Smooth muscle cell of the pulmonary artery (primary cell): ENCODE measurements around the gene TSPAN11. TPM values are rescaled to one million over a fixed set of nuclear protein-coding genes. Genes with fewer than 3 reads are reported as not detected.

ENCODE experiments used
- total RNA-seq: library from RNA; depleted of rRNA; stranded (reverse); fragments of >200 nt; gene quantifications from 2 replicates; pipeline ENCODE4 v1.2.3, GENCODE V29; 2014

The TSPAN11 gene
- 0.07 and 0.13 TPM in 2 replicates for total RNA-seq

DNA sequence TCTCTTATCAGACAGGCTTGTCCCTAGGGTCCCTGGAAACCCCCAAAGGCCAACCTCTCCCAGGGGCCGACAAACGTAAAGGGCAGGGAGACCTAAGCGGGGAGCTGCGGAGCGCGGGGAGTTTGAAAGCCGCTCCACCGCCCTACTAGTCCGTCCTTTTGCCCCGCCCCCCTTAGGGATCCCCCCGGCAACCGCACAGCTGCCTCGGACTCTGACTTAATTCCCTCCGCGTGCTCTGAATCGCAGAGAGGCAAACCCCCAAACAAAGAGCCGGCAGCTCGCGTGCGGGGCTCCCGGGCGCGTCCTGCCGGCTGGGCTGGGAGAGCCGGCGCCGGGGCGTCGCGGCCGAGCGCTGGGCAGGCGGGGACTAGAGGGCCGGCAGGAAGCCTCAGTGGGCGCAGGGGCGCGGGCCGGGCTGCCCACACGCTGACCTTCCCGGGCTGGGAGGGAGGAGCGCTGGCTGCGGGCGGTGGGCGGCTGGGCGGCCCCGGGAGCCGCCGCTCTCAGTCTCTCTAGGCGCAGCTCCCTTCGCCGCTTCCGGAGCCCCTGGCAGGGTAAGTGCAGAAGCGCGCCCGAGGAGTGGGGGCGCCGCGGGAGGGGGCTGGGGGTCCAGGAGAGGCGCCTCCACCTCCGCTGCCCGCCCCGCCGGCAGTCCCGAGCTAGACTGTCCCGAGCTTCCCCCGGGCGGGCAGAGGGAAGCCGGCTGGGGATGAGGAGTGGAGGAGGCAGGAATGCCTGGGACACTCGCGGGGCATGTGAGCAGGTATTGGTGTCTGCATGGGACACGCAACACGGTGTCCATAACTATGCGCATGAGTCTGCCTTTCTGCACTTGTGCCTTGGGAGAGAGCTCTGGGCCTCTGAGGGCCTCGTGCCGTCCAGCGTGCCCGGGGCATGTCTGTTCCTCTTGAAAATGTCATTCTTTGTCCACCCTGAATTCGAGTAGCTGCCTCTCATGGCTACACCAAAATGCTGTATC, at the start of gene TSPAN11:
Gene TSPAN11 (plus strand): TSS at position 506 of the 979 bp plus-strand sequence. CDS start 27,244 bp downstream, outside the sequence.

Other genes with a start within 250 kb of the TSPAN11 start
- 40.1 and 56.6 TPM in 2 replicates for gene IPO8, start 230.9 kb upstream of the TSPAN11 start, total RNA-seq
- gene CAPRIN2, start 171.8 kb upstream of the TSPAN11 start, total RNA-seq = 27.0 and 48.3 TPM in 2 replicates
- 5.6 and 6.6 TPM in 2 replicates for gene DDX11, start 147.1 kb downstream of the TSPAN11 start, total RNA-seq